HS-27A (cell line): Measurements from ENCODE around the gene NAALADL1.
"Not testable (repeated sequence)": the region's sequence is repeated elsewhere in the genome, so short reads cannot be mapped to it uniquely, and the experiment has no call there.

Experiments
- DNase-seq: peaks from one replicate; pipeline ENCODE4 v3.0.0-alpha.2; 2012; ENCODE audit warnings: low read depth, missing footprints

NAALADL1 gene

DNA sequence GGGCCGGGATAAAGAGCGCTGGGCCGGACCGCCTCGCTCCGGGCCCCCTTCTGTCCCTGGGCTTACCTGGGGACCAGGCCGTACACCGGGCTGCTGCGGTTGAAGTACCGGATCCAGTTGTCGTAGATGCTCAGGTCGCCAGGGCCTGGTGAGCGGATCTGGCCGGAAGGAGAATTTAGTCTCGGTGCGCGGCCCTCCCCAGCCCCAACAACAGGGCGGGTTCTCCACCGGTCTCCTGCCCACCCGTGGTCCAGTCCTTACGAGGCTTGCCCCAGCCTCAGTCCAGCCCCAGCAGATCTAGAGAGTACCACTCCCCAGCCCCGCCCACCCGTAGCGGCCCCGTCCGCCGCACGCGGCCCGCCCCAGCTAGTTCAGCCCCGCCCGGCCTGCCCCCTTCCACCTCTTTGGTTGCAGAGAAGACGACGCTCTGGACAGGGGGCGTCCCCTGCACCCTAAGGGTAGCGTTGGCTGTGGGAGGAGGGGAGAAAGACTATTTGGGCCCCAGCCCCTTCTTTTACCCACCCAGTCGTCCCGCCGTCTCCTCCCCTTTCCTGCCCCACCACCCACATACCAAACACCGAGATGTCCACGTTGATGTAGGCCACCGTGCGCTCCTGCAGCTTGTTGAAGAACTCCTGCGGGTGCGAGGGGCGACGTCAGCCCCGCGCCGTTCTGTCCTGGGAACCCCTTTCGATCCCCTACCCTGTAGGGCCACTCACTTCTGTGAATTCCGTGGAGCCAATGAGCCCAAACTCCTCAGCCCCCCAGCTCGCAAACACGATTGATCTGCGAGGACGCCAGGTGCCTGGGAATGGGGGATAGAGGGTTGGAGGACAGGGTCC, 10.6 kb downstream of the NAALADL1 start:
- DNase-seq: no peak

DNA sequence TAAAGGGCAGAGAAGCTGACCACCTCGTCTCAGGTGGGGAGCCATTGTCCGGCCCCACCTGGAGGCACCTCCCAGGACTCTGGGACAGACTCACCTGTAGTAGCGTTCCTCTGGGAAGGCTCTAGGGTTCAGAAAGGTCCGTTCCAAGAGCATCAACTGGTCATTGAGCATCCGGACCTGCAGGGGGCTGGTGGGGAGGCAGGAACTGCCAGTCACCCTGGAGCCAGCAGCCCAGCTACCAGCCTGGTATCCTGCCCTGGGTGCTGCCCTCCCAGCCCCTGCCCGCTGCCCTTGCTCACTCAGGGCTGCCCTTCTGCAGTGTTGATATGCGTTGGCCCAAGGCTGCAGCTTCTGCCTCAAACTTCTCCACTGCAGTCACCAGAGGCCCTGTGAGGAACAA, 12.6 kb downstream of the NAALADL1 start:
- DNase-seq: no peak

DNA sequence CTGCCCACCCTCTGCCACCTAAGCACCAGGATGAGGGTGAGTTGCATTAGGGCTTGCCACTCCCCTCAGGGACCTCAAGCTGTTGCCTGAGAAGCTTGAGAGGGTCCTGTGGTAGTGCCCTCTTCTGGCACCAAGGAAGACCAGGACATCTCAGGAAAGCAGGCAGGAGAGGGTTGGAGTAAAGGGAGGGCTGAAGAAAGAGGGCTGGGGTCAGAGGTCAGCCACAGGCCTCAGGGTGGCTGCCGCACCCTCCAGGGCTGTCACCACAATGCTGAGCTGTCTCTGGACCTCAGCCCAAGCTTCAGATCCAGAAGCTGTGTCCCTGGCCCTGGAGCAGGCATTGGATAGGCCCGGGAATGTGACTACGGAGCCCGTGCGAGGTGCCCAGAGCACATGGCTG, 13.3 kb downstream of the NAALADL1 start:
- no peak for DNase-seq

DNA sequence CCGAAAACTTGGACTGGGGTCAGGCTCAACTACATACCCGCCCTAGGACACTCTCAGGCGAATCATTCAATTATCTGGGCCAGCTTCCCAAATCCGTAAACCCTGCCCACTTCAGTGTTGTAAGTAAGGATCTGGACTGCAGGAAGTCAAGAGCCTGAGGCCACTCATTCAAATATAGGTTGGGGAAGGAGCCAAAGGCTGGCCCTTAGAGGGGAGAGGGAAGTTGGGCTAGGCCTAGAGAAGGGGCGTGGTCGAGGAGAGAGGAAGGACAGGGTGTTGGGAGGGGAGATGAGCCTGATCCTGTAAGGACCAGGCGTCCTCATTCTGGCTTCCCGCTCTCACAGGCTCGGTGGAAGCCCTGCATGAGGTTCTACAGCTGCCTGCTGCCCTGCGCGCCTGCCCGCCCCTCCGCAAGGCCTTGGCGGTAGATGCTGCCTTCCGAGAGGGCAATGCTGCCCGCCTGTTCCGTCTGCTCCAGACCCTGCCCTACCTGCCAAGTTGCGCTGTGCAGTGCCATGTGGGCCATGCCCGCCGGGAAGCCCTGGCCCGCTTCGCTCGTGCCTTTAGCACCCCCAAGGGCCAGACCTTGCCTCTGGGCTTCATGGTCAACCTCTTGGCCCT, 14.4 kb downstream of the NAALADL1 start:
- DNase-seq: no peak

DNA sequence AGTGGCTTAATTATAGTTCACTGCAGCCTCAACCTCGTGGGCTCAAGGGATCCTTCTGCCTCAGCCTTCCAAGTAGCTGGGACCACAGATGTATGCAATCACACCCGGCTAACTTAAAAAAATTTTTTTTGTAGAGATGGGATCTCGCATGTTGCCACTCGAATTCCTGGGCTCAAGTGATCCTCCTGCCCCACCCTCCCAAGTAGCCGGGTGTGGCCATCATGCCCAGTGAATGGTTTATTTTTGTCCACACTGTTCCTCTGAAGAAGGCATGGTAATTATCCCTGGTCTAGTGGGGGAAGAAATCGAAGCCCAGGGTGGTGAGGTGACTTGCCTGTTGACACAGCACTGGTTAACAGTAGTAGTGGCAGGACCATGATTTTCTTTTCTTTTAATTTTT, 15.5 kb downstream of the NAALADL1 start:
- DNase-seq: no peak

- DNase-seq: peak; percentile 91
These were observed 17.3 kb downstream of the NAALADL1 start, which contains the start of gene SAC3D1 for GRCh38 chr11:65040847-65041622. TSS of gene SAC3D1 (plus strand) at chr11:65041210. CDS start at chr11:65041293, 83 bp downstream.

DNA sequence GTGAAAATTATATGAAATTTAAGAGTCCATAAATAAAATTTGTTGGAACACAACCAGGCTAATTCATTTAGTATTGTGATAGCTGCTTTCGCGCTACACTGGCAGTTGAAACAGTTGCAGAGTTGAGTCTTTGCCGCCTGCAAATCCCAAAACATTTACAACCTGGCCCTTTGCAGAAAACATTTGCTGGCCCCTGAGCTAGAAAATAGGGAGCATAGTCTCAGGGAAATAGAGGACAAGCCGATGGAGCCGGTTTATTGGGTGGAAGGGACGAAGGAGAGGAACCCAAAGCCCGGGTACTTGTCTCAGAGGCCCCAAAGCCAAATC, 17.9 kb downstream of the NAALADL1 start:
- no peak for DNase-seq

DNA sequence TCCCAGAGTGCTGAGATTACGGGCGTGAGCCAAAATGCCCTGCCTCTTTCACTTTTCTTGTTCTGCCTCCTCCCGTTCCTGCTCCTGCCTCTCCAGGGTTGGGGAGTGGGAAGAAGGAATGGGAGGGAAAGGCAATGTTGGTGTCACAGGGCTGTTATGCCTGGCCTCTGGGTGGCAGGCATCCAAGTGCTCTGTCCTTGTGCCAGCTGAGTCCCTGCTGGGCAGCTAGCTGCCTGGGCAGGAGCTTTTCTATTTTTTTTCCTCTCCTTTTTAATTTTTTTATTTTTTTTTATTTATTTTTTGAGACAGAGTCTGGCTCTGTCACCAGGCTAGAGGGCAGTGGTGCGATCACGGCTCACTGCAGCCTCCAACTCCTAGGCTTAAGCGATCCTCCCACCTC, 21.4 kb downstream of the NAALADL1 start:
- DNase-seq: no peak

- no peak for DNase-seq
These were observed 22.8 kb downstream of the NAALADL1 start for GRCh38 chr11:65035579-65035978.

DNA sequence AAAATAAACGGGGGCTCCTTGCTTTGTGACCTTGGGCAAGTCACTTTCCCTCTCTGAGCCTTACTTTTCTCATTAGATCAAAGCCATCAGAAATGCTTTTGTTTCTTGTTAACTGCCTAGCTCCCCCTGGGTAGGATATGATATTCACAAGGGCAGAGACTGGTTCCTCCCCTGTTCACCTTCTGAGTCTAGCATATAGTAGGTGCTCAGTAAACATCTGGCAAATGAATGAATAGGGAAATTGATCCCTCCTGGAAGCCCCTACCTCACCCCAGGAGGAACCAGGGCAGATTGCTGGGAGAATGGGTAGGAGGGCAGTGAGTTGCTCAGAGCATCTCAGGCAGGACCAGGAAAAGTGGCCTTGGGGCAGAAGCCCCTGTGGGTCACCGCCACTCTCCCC, 23.9 kb downstream of the NAALADL1 start:
- DNase-seq: no peak

DNA sequence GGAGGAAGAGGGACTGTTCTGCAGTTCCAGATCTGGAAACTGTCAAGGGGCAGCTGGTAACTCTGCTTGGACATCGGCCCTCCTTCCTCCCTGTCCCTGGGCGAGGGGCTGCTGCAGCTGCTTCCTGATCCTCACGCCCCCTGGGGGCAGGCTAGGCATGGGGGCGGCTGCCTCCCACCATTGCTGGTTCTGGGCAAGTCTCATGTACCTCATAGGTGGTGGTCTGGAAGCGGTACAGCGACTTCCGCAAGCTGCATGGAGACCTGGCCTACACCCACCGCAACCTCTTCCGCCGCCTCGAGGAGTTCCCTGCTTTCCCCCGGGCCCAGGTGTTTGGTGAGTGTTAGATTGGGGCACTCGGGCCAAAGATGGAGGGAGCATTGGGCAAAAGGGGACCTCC, 26.1 kb downstream of the NAALADL1 start:
- no peak for DNase-seq

DNA sequence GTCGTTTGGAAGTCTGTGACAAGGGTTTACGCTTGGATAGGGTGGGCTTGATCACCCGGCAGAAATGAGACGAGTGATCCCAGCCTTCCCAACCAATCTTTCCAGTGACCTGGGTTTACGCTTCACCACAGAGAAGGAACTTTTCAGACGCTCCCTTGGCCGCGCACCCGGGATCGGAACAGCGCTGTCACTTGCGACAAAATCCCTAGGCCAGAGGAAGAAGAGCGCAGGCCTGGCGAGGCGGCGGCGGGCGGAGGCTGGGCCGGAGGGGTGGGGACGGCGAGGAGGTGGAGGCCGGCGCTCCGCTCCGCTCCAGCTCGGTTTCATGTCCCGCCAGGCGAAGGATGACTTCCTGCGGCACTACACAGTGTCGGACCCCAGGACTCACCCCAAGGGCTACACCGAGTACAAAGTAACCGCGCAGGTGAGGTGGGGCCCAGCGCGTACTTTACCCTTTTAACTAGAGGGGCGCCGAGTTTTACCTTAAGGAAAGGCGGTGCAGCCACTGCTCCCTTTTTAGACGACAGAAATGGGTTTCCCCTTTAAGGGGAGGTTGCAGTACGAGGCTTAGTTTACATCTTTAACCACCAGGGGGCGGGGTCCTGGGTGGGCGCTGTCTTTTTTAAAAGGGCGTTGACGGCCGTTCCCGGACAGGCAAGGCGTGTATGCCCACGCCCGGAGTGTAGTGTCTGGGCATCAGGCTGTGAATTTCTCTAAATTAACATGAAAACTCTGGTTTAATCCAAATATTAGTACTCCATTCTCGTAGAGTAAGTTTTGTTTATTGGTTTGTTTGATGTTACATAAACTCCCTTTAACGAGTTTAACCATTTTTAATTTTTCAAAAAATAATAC, 30.9 kb downstream of the NAALADL1 start, which contains the start of gene SNX15:
SNX15 (plus strand) TSS at position 227 of the 855 bp plus-strand sequence; CDS start at position 326, 99 bp downstream.
- DNase-seq: peak; percentile 98

- DNase-seq: no peak
These were observed 31.5 kb downstream of the NAALADL1 start for GRCh38 chr11:65026810-65027209.

DNA sequence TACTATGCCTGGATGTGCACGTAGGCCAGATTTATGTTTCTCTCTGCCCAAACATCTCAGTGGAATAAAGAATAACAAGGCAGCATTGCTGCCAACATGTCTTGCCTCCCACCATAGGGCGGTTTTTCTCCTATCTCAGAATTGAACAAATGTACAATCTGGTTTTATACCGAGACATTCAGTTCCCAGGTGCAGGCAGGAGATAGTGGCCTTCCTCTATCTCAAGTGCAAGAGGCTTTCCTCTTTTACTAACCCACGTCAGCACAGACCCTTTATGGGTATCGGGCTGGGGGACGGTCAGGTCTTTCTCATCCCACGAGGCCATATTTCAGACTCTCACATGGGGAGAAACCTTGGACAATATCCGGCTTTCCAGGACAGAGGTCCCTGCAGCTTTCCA, 34.9 kb downstream of the NAALADL1 start:
- DNase-seq: not testable (repeated sequence)

DNA sequence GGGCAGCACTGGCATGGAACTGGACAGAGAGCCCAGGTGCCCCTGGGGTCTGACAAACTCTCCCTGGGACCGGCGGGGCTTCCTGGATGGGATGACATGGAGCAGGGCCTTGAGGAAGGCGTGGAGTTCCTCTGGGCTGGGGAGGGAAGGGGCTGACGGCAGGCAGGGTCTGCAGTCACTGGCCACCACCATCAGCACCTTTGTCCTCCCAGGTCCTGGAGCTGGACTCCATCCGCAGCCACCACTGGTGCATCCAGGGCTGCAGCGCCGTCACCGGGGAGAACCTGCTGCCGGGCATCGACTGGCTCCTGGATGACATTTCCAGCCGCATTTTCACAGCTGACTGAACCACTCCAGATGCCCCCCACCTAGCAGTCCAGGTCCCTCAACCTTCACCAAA, 36.8 kb downstream of the NAALADL1 start:
- DNase-seq: no peak

DNA sequence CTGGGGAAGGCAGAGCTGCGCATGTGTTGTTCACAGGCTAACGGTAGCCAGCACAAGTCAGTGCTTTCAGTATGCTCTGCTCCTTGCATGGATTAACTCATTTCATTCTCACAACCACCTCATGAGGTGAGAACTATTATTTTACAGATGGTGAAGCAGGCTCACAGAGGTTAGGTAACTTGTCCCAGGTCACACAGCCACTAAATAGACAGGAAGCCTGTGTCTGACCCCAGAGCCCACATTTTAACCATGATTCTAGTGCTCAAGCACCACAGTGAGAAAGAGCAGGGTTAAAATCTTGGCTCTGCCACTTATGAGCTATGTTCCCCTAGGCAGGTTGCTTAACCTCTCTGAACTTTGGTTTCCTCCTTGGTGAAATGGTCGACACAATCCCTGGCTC, 37.4 kb downstream of the NAALADL1 start:
- no peak for DNase-seq

- DNase-seq: no peak
These were observed 38.5 kb downstream of the NAALADL1 start for GRCh38 chr11:65019824-65020223.

- DNase-seq: no peak
These were observed 40.4 kb downstream of the NAALADL1 start for GRCh38 chr11:65017937-65018336.

DNA sequence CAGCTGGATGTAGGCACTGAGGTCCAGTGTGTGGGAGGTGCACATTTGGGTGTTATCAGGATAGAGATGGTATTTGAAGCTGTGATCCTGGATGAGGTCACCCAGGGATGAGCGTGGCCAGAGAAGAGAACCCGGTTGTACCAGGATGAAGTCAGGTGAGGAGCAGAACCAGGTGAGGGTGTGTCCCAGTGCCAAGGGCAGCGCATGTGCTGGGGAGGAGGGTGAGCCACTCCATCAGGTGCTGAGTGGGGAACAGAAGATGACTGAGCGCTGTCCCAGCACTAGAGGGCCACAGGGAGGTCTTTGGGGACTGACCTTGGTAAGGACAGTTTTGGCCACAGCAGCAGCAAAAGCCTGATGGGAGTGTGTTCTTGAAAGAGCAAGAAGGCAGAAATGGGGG, 41.6 kb downstream of the NAALADL1 start:
- DNase-seq: no peak

- DNase-seq: no peak
These were observed 43.6 kb downstream of the NAALADL1 start for GRCh38 chr11:65014726-65015227.

DNA sequence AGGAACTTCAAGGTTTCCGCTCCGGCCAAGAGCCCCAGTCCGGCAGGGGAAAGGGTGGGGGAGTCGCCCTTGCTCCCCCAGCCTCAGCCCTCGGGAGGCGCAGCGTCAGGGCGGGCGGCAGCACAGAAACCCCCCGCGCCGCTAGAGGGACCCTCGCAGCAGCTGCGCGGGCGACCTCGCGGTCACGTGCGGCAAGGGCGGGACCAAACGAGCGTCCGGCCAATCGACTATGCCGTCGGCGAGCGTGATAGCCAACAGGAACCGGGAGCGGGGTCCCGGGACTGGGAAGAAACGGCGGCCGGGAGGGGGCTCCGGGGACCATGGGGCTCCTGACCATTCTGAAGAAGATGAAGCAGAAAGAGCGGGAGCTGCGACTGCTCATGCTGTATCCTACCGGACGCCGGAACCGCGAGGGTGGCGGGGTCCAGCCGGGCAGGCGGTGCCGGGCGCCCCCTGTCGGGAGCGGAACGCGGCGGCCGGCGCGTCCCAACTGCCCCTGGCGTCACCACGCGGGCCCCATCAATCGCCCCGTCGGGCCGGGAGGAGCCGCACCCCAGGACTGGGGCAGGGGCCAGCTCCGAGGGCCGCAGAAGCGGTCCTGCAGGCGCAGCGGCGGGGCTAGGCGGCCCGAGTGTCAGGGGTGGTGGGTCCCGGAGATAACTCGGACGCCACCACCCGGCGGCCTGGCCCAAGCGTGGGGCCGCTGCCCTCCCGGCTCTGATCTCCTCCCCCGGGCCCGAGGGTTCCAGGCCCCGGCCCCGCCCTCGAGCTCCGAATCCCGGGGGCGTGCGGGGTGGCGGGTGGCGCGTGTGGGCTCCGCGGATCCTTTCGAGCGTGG, 44.2 kb downstream of the NAALADL1 start, which contains the start of gene ARL2:
ARL2 (plus strand) TSS at position 273 of the 838 bp plus-strand sequence; CDS start at position 321, 48 bp downstream.
- DNase-seq: peak; percentile 91
